ENCODE measurements around the gene GRM8.

- TF ChIP-seq TAF1 (IDR thresholded peaks at IDR 0.05; ENCODE audit: borderline replicate concordance, insufficient read depth, low read length) (no peak), SIN3A (IDR thresholded peaks at IDR 0.05; ENCODE audit: borderline replicate concordance, insufficient read depth, low read length) (no peak)
Measured at GRCh38 chr7:126605553-126605952, 647.2 kb downstream of the GRM8 start.

Data from PFSK-1 (cell line).